ENCODE results near the gene HPD.

GRCh38 chr12:121819212-121819949, 39.3 kb downstream of the HPD start:
- no peak for TF ChIP-seq PKNOX1 (IDR thresholded peaks at IDR 0.05)
- TF ChIP-seq SUZ12 (IDR thresholded peaks at IDR 0.05), result no peak
- TF ChIP-seq NFRKB (IDR thresholded peaks at IDR 0.05), result no peak
- no peak for TF ChIP-seq FOXA1 (IDR thresholded peaks at IDR 0.05)
- TF ChIP-seq CTBP1 (IDR thresholded peaks at IDR 0.05; ENCODE audit: borderline replicate concordance), result no peak
- TF ChIP-seq TARDBP (IDR thresholded peaks at IDR 0.05), result no peak
- no peak for TF ChIP-seq FOXM1 (IDR thresholded peaks at IDR 0.05; ENCODE audit: borderline replicate concordance)
- no peak for TF ChIP-seq ARNT (IDR thresholded peaks at IDR 0.05)
- TF ChIP-seq FOXK2 (IDR thresholded peaks at IDR 0.05), result no peak
- TF ChIP-seq ELF4 (IDR thresholded peaks at IDR 0.05), result no peak
- no peak for TF ChIP-seq SP1 (IDR thresholded peaks at IDR 0.05)
- no peak for TF ChIP-seq ZNF384 (IDR thresholded peaks at IDR 0.05)
- TF ChIP-seq LEF1 (IDR thresholded peaks at IDR 0.05; ENCODE audit: borderline replicate concordance), result no peak
- no peak for TF ChIP-seq BHLHE40 (IDR thresholded peaks at IDR 0.05; ENCODE audit: borderline replicate concordance)

All from HEK293T (cell line).